Activated naive CD4-positive, alpha-beta T cell (primary cell): ENCODE data around the gene RAX2.
"Not testable (repeated sequence)": the region's sequence is repeated elsewhere in the genome, so short reads cannot be mapped to it uniquely, and the experiment has no call there.

Experiments used
- DNase-seq, 4 experiments: peaks; one replicate each; lab custom pipeline; 2025; lab: John Stamatoyannopoulos, UW

Gene RAX2

DNA sequence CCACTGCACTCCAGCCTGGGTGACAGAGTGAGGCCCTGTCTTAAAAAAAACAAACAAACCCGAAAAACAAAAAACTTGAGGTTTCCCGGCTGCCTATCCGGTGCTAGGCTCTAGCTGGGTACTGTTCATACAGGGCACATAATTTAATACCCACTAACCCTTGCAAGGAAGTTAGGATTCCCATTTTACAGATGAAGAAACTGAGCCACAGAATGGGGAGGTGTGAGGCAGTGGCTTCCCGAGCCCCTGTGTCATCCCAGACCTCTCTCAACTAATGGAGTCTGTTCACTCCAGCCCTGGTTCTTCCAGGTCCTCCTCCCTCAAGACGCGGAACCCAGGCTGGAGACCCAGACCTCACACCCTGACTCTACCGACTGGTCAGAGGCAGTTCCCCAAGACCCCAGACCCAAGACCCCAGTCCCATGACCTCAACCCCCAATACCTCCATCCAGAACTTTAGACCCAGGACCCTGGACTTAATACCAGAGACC is 11.1 kb downstream of the RAX2 start:
- no peak for DNase-seq

DNA sequence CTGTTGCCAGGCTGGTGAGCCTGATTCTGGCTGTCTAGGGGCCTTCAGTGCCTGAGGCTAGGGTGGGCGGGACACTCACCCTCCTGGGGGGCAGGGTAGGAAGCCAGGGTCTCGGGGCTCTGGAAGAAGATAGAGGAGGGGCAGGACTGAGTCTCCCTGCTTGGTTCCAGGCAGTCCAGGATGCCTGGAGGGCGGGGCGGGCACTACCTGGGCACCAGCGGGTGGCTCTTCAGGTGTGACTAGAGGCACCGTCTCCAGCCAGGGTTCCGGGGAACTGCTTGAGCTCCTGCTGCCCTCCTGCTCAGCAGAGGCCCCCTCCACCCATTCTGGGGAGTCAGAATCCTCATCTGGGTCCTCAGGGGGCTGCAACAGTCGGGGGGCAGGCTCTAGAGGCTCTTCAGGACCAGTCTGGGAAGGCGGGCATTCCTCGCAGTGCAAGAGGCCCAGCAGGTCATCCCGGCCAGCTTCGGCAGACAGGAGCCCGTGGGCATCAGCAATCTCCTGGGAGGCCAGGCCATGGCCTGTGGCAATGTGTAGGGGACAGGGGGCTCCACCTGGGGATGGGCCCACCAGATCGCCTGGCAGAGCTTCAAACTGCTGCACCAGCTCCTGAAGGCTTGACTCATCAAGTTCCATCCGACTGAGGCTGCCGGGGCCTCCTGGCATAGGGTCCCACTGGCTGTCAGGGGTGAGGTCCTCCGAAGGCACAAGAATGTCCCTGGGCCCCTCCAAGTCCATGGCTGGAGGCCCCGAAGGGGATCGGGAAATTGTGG is 12.4 kb downstream of the RAX2 start:
- no peak for DNase-seq

DNA sequence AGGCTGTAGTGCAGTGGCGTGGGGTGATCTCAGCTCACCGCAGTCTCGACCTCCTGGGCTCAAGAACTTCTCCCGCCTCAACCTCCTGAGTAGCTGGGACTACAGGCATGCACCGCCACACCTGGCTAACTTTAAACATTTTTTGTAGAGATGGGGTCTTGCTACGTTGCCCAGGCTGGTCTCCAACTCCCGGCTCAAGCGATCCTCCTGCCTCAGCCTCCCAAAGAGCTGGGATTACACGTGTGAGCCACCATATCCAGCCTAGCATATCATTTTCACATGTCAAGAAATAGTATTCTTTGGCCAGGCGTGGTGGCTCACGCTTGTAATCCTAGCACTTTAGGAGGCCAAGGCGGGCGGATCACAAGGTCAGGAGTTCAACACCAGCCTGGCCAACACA is 13.7 kb downstream of the RAX2 start:
- not testable (repeated sequence) for DNase-seq

DNA sequence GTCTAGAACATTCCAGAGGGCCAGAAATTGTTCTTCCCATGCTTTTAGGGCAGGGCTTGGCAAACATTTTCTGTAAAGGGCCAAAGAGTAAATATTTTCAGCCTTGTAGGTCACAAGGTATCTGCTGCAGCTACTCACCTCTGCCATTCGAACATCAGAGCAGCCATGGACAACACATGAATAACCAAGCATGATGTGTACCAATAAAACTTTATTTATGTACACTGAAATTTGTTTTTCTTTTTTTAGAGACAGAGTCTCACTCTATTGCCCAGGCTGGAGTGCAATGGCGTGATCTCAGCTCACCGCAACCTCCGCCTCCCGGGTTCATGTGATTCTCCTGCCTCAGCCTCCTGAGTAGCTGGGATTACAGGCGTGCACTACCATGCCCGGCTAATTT is 14.3 kb downstream of the RAX2 start:
- not testable (repeated sequence) for DNase-seq

DNA sequence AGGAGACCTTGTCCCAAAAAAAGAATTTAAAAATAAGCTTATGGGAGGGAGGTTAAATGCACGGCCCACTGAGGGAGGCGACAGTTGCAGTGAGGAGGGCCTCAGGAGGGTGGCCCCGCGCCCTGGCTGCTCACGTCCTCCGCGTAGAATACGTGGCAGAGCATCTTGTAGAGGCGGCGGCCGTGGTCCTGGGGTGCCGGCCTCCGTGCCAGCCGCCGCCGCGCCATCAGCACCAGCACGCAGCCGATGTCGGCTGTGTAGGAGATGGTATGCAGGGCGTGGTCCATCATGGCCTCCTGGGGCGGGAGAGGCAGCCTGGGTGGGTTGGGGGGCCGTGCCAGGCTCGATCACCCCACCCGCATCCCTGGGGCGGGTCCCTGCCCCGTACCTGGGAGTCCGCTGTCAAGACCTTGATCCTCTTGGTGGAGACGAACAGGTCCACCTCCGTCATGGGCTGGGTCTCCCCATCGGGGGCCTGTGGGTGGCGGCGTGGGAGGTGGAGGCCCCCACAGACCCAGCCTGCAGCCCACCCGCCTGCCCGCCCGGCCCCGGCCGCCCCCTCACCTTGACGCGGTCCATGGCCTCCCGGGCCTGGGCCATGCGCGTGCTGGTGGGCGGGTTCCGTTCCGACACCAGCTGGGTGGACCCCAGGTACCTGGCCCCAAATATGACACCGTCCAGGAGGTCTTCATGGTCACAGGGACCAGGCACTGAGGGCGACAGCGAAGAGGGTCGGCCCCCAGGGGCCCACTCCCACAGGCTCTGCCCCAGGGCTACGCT is 18.2 kb downstream of the RAX2 start:
- DNase-seq = no peak

DNA sequence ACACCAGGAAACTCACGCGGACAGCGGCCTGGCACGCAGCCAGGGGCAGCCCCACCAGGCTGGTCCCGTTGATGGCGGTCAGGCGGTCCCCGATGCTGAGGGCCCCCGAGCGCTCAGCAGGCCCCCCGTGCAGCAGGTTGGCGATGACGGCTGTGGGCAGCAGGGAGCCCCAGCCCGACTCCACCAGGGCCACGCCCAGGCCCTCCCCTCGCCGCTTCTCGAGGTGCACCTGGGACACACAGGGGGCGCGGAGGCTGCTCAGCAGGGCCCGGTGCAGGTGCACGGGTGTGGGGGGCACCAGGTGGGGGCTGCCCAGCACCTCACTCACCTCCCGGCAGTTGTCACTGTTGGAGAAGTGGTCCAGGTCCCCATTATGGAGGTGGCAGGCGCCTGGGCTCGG is 19.5 kb downstream of the RAX2 start:
- no peak for DNase-seq

DNA sequence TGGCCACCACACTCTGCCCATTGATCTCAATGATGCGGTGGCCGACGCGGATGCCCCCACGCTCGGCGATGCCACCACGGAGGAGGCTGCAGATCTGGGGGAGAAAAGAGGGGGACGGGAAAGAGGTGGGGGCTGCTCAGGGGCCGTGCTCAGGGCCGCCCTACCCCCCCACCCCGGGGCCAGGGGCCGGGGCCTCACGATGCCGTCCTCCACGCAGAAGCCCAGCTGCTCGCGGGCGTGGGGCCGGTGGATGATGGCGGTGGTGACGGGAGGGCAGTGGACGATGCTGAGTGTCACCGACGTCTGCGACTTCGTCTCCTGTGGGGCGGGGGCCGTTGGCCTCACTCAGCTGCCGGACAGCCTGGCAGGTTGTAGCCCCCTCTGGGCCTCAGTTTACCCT is 20.8 kb downstream of the RAX2 start:
- DNase-seq = no peak

DNA sequence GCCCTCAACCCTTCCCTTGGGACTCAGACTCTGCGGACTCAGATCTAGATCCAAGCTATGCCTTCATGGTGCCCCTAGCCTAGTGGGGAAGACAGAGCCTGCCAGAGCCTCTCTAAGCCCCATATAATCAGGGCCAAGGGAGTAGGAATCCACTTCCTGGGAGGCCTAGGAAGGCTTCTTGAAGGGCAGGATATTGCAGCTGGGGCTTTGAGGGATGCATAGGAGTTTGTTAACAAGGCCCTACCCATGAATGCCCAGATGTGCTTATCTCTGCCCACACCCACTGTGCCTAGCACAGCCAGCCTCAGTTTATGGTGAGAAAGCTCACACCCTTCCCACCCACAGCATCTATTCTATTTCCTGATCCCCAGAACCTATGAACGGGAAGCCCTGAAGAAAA is 21.8 kb downstream of the RAX2 start:
- DNase-seq = no peak

DNA sequence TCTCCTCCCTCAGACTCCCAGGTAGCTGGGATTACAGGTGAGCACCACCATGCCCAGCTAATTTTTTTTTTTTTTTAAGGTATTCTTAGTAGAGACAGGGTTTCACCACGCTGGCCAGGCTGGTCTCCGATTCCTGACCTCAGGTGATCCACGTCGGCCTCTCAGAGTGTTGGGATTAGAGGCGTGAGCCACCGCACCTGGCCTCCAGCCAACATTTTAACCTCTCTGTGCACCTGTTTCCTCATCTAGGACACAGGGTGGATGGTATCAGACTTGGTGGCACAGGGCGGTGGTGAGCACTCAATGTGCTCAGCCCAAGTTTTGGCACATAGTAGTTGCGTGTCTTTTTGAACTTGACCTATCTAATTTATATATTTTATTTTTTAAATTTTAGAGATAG is 23.1 kb downstream of the RAX2 start:
- DNase-seq = no peak

DNA sequence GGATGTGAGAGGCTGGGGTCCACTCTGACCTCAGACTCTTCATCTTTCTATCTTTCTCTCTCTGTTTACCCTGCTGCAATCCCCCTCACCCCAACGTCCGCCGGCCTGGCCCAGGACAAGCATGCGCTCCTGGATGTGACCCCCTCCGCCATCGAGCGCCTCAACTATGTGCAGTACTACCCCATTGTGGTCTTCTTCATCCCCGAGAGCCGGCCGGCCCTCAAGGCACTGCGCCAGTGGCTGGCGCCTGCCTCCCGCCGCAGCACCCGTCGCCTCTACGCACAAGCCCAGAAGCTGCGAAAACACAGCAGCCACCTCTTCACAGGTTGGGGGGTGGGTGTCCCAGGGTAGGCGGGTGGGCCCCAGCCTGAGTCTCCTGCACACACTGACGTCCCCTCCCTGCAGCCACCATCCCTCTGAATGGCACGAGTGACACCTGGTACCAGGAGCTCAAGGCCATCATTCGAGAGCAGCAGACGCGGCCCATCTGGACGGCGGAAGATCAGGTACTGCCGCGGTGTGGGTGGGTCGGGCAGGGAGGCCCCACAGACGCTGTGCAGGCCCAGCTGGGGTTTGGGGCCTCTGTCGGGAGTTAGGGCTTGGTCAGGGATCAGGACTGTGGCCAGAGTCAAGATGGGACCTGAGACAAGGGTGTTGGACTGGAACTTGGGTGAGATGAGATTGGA is 25.5 kb downstream of the RAX2 start:
- DNase-seq = no peak

DNA sequence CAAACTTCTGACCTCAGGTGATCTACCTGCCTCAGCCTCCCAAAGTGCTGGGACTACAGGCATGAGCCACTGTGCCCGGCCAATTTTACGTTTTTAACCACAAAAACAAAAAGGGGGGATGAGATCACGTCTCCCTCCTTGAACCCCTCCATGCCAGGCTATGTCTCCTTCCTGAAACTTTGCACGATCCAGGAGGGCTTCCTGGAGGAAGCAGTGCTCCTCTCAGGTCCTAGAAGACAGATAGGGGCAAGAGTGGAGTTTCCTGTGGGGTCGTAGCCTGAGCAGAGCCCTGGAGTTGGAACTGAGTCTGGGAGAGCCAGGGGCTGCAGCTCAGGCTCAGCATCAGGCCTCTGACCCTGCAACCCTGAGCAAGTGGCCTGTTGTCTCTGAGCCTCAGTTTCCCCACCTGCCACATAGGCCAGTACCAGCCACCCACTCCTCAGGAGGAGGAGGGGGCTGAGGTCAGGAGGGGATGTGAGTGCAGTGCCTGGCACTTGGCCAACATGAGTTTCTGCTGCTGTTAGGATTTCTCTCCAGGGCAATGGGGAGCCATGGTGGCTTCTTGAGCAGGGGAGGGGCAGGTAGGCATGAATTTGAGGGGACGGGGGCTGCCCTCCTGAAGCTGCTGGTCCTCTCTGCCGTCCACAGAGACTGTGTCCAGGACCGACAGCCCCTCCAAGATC is 26.5 kb downstream of the RAX2 start:
- DNase-seq = no peak

DNA sequence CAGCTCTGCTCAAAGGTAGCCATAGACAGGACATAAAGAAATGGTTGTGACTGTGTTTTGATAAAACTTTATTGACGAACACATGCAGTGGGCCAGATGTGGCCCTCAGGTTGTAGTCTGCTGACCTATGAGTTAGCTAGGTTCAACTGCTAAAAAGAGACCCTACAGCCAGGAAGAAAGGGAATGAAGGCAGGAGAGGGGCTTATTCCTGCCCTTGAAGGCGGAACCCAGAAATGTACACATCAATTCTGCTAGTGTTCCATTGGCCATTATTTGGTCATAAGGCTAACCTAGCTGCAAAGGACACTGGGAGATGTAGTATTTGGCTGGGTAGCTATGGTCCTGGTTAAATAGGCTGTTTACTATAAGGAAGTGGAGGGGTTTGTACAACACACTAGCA is 28.5 kb downstream of the RAX2 start:
- DNase-seq = no peak

DNA sequence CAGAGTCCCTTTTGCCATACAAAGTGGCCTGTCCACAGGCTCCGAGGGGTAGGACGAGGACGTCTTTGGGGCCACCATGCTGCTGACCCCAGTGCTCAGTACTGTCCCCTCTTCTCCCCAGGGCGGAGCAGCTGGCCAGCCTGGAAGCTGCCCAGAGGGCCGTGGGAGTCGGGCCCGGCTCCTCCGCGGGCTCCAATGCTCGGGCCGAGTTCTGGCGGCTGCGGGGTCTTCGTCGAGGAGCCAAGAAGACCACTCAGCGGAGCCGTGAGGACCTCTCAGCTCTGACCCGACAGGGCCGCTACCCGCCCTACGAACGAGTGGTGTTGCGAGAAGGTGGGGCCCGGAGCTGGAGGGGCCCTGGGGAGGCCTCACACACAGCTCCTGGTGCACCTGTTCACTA is 31.6 kb downstream of the RAX2 start:
- no peak for DNase-seq

DNA sequence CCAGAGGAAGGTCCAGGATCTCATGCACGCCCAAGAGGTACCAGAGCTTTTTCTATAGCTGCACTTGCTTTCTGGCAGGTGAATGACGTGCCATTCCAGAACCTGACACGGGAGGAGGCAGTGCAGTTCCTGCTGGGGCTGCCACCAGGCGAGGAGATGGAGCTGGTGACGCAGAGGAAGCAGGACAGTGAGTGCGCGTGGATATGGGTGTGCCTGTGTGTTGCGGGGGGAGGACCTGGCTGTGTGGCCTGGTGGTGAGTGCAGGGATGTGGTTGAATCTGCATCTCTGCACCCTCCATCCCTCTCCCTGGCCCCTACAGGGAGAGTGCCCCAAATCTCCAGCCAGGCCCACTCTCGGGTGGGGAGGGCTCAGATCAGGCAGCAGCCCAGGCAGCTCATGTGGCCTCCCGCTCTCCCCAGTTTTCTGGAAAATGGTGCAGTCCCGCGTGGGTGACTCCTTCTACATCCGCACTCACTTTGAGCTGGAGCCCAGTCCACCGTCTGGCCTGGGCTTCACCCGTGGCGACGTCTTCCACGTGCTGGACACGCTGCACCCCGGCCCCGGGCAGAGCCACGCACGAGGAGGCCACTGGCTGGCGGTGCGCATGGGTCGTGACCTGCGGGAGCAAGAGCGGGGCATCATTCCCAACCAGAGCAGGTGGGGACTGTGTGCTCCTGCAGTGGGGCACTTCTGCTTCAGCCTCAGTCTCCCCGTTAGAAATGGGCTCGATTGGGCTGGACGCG is 33.4 kb downstream of the RAX2 start:
- no peak for DNase-seq

DNA sequence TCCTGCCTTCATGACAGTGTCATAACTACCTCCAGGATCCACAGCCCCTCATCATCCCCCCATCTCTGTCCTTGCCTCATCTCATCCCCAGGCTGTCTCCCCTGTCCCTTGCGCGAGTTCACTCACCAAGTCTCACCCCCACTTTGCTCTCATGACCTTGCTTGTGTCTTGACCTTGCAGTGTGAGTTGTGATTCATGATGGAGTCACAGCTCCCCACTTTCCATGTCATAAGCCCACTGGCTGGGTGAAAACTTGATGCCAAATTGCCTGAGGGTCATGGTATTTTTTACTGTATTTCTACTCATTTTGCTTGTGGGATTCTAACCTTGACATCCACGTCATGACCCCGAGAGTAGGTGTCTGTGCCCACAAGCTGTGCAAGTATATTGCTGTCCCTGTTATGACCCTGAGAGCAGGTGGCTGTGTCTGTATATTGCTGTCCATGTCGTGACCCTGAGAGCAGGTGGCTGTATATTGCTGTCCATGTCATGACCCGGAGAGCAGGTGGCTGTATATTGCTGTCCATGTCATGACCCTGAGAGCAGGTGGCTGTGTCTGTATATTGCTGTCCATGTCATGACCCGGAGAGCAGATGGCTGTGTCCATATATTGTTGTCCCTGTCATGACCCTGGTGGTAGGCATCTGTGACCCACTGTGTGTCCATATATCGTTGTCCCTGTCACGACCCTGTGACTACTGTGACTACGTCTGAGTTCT is 34.4 kb downstream of the RAX2 start:
- no peak for DNase-seq

DNA sequence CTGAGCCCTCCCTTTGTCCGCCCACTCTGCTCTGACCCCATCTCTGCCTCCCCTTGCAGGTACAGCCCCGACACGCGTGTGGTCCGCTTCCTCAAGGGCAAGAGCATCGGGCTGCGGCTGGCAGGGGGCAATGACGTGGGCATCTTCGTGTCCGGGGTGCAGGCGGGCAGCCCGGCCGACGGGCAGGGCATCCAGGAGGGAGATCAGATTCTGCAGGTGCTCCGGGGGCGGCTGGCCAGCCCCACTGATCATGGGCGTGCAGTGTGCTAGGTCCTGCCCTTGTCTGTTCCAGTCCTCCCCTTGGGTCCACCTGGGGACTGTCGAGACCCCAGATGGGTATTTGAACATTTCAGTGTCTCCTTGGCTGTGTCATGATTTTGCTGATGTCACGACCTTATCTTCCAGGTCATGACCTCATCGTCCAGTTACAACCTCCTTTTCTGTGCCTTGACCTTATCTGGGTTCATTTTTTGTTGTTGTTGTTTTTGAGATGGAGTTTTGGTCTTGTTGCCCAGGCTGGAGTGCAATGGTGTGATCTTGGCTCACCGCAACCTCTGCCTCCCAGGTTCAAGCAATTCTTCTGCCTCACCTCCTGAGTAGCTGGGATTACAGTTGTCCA is 35.8 kb downstream of the RAX2 start:
- no peak for DNase-seq

DNA sequence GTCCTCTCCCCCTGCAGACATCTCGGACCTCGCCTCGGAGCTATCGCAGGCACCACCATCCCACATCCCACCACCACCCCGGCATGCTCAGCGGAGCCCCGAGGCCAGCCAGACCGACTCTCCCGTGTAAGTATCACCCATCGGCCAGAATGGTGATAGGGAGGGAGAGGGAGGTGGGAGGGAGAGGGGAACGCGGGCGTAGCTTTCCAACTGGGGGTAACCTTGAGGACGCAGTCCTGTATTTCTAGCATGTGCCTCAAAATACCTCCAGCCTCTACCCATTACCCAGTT is 37.8 kb downstream of the RAX2 start:
- no peak for DNase-seq

DNA sequence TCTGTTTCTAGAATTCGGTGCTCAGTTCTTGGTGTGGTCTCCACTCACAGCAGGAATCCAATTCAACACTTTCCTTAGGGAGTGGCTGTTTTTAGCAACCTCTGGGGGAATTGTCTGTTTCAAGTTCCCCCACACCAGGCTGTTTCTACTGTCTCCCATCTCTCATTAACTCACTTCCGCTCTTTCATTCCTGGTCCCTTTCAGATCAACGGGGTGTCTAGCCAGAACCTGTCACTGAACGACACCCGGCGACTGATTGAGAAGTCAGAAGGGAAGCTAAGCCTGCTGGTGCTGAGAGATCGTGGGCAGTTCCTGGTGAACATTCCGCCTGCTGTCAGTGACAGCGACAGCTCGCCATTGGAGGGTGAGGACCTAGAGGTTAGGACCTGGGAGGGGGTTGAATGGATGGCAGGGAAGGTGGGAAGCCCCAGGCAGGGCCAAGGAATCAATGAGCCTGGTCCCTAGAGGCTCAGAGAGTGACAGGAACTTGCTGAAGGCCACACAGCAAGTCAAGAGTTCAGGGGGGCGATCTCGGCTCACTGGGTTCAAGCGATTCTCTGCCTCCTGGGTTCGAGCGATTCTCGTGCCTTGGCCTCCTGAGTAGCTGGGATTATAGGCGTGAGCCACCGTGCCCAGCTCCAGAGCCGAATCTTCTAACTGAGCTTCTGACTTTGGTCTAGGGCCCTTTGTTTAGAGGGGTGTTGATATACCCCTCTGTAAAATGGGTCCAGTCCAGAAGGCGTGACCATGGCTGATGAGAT is 38.3 kb downstream of the RAX2 start:
- DNase-seq = no peak

DNA sequence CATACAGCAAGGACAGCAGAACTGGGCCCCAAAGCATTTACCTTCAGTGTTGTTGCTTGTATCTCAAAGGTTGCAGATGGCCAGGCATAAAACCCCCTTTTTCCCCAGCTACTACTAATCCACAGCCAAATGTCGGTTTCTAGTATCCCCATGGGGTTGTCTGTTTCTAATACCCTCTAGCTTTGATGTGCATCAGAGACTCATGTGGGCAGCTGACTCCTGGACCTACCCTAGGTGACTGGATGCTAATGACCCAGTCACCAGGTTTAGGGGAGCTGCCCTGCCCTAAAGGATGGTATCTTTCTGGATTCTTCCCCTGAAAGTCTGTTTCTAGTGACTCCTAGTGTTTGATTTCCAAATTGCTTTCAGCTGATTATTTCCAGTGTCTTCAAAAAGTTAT is 39.9 kb downstream of the RAX2 start:
- DNase-seq = no peak

DNA sequence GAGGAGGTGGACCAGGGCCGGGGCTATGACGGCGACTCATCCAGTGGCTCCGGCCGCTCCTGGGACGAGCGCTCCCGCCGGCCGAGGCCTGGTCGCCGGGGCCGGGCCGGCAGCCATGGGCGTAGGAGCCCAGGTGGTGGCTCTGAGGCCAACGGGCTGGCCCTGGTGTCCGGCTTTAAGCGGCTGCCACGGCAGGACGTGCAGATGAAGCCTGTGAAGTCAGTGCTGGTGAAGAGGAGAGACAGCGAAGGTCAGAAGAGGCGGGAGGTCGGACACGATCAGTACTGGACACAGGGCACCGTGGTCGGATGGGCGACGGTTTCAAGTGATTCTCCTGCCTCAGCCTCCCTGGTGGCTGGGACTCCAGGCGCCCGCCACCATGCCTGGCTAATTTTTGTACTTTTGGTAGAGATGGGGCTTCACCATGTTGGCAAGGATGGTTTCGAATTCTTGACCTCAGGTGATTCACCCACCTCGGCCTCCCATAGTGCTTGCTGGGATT is 41.5 kb downstream of the RAX2 start:
- DNase-seq = no peak
